COLO668 (cell line): Measurements from ENCODE around the gene ARHGAP44.
"Not testable (repeated sequence)": the region's sequence is repeated elsewhere in the genome, so short reads cannot be mapped to it uniquely, and the experiment has no call there.

Source experiments
- DNase-seq: peaks from one replicate; lab custom pipeline; 2025; ENCODE audit not compliant: unreplicated experiment; lab: John Stamatoyannopoulos, UW

ARHGAP44 gene

DNA sequence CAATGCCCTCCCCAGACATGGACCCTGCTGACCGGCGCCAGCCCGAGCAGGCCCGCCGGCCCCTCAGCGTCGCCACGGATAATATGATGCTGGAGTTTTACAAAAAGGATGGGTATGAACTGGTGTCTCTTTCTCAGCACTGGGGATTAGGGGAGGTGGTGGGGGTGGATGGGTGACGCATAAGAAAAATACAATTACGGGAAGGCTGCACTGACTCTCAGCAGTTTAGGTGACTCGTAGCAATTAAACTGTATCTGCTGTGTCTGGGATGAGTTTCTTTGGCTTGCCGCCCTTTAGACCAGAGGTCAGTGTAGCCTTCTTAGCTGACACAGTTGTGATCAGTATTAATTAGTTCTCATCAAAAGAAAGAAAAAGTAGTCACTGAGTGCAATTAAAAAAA, 169.5 kb downstream of the ARHGAP44 start:
- no peak for DNase-seq

DNA sequence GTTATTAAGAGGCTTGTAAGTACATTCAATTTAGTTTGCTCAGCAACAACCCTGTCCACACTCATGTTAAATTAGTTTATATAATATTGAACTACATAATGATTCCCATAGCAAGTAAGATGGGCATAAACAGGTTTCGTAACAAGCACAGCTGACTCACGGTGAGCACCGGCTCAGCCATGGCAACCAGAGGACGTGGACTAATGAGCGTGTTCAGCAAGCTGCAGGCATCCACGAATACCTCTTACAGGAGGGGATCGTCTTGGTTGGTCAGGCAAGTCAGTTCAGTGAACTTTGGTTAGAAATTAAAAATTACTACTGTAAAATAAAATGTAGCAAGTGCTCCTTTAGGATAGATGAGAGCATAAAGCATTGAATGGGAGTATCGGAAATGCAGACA, 170.1 kb downstream of the ARHGAP44 start:
- DNase-seq, result no peak

- no peak for DNase-seq
Observed at GRCh38 chr17:12961655-12962054, 172.4 kb downstream of the ARHGAP44 start.

DNA sequence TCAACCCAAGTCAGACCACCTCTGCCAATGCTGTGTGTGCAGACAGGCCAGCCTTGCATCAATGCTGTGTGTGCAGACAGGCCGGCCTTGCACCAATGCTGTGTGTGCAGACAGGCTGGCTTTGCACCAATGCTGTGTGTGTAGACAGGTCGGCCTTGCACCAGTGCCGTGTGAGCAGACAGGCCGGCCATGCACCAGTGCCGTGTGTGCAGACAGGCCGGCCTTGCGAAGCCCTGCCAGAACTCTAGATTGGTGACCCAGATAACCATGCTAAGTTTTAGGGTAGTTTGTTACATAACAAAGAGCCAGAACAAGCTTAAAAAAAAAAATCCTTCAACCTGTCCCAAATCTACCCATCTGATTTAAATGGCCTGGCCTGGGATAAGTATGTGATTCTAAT, 174.2 kb downstream of the ARHGAP44 start:
- DNase-seq, result no peak

DNA sequence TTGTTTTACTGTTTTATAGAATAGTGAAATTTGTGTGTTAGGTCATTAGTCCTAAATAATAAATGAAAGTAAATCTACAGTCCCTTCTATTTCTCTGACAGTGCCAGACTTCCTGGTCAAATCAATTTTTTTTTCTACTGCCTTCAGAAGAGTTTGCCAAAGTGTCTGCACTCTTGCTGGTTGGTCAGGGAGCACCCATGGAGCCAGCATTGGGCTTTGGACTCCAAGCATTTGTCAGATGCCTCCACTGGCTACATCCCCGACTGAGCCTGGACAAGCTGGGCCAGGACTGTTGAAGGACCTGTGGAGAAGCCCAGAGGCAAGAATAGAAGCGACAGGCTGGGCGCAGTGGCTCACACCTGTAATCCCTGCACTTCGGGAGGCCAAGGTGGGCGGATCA, 174.9 kb downstream of the ARHGAP44 start:
- DNase-seq, result no peak

DNA sequence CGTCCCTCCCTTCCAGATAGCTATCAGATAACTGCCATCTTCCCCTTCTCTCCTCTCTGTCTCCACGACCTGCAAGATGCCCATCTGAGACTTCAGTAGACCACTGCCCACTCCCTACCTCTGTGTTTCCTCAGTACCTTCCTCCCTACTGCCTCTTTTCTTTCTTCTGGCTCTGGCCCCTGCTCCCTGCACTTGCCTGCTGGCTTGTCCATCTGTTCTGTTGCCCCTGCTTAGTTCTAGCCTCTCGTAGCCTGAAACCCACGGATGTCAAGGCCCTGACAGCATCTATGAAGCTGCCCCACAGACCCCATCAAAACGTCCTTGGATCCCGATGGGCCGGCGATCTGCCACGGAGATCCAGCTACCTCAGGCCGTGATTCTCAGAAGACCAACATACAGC, 175.5 kb downstream of the ARHGAP44 start:
- DNase-seq, result no peak

DNA sequence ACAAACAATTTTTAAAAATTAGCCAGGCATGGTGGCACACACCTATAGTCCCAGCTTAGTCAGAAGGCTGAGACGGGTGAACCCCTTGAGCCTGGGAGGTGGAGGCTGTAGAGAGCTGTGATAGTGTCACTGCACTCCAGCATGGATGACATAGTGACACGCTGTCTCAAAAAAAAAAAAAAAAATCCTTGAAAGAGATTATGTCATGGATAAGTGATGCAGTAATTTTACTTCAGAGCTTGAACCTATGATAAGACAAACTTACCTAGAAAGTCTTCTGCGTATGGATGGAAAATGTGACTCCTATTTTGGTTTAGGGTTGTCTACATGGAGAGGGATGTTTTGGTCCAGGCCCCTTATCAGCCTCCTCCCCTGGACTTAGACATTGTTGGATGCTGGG, 176.7 kb downstream of the ARHGAP44 start:
- DNase-seq, result no peak

DNA sequence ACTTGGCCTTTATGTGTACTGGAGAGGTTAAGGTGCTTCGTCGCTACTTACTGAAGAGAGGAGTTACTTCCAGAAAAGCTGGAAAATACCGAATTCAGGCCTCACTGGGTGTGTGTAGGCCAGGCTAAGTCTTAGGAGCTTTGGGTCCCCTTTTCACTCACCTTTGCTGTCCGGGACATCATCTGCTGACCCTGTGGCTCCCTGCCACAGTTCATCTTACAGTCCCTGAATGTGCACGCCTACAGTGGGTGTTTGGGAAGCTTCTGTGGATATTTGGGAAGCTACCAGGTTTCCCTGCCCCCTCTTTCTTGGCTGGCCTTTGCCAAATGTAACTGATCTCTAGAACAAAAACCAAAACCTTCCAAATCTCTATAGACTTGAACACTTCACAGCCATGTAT, 177.1 kb downstream of the ARHGAP44 start:
- DNase-seq, result no peak

- no peak for DNase-seq
Observed at GRCh38 chr17:12967962-12968361, 178.7 kb downstream of the ARHGAP44 start.

DNA sequence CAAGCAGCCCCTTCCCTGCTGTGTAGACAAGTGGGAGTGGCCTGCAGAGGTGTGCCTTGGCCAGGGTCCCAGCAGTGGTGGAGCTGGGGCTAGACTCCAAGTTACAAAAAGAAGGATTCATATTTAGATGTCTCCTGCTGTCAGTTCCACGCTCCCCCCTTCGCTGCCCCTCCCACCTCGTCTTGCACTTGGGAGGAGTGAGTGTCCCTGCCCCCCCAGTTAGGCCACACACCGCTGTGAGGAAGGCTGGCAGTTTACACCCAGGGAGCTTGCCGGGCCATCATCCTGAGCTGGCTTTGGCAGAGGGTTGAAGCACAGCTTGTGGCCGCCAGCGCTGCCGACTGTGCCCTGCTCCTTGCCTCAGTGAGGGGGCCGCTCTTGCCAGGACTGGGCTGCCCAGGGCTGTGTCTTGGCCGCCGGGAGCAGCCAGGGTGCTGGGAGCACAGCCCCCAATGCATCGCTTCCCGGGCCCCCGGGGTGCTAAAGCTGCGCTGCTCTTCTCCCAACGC, 184.3 kb downstream of the ARHGAP44 start:
- no peak for DNase-seq

DNA sequence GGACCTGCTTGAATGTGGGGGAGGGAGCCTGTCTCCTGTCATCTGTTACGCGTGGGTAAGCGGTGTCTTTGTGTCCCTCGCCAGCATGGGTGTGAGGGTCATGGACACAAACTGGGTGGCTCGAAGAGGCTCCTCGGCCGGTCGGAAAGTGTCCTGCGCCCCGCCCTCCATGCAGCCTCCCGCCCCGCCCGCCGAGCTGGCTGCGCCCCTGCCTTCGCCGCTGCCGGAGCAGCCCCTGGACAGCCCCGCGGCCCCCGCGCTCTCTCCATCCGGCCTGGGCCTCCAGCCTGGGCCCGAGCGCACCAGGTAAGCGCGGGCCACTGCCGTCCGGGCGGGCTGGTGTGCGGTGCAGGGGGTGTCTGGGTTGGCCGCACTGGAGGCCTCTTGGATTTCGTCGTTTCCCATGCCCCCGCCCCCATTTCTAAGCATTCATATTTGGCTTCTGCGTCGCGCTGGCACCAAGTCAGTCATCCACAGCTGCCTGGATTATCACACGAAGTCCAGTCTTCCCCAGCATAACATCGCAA, 184.8 kb downstream of the ARHGAP44 start:
- DNase-seq, result no peak

DNA sequence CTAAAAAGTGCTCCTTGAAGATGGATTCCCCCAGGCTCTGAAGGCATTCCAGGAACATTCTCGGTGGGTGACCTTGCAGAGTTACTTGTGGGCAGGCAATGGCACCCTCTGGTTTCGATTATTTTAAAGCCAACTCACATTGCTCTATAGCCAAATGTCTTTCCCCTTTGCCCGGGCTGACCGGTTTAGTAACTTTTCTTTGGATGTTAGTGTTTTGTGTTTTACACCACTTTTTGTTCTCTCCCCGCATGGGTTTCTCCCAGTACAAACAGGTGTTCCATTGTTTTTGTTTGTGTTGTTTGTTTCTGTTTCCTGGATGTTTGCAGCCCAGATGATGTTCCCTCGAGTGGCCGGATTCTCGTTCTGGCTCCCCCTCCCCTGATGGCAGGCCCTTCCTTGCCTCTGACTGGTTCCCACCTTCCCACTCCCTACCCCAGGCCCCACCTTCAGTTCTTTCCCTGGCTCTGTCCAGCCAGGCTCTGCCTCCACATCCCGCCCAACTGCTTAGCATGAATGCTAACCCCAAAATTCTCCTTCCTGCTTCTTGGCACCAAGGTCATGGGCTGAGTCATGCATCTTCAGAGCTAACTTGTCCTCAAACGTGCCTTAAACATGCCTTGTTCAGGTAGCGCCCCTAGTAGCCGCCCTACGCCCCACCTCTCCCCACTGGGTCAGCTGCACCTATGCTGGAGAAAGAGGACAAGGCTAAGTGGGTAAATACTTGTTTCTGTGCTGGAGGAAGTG, 187.9 kb downstream of the ARHGAP44 start:
- DNase-seq, result no peak

GRCh38 chr17:12978787-12979186, 189.5 kb downstream of the ARHGAP44 start:
- not testable (repeated sequence) for DNase-seq

DNA sequence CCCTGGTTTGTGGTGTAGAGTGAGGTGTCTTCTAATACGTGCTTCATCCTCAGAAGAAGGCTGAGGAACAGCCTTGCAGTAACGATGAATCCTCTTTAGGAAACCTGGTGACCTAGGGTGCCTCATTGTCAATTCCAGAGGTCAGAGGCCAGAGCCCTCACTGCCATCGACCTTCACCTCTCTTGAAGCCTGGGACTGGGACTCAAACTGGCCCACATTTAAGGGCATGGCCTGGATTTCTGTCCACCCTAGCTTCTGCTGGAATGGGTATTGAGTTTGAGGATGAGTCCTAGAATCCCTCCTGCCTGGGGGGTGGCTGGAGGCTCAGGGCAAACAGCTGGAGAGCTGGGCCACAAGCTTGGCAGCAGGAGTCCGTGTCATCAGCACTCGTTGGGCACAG, 189.9 kb downstream of the ARHGAP44 start:
- no peak for DNase-seq

DNA sequence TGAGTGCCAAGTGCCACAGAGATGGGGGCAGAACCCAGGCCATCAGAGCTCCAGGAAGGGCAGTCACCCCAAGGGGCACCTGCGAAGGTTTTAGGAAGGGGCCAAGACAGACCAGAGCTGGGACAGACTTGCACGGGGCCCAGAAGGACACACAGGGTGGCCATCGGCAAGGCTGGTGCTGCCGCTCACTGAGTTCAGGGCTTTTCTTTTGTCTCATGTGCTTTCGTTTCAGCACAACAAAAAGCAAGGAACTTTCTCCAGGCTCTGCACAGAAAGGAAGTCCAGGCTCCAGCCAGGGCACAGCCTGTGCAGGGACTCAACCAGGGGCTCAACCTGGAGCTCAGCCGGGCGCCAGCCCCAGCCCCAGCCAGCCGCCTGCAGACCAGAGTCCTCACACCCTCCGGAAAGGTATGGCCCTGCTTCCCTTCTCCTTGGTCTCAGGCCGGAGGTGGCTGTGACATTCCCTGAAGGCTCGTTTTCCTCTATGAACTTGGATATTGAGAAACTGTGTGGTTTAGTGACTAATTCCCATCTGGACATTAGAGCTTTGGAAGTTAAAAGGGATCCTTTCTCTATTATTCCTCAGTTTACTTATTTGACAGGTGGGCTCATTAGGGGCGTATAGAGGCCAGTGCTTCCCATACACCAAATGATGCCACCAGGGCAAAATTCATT, 190.7 kb downstream of the ARHGAP44 start:
- DNase-seq, result no peak

- DNase-seq, result no peak
Observed at GRCh38 chr17:12982224-12982623, 192.9 kb downstream of the ARHGAP44 start.

DNA sequence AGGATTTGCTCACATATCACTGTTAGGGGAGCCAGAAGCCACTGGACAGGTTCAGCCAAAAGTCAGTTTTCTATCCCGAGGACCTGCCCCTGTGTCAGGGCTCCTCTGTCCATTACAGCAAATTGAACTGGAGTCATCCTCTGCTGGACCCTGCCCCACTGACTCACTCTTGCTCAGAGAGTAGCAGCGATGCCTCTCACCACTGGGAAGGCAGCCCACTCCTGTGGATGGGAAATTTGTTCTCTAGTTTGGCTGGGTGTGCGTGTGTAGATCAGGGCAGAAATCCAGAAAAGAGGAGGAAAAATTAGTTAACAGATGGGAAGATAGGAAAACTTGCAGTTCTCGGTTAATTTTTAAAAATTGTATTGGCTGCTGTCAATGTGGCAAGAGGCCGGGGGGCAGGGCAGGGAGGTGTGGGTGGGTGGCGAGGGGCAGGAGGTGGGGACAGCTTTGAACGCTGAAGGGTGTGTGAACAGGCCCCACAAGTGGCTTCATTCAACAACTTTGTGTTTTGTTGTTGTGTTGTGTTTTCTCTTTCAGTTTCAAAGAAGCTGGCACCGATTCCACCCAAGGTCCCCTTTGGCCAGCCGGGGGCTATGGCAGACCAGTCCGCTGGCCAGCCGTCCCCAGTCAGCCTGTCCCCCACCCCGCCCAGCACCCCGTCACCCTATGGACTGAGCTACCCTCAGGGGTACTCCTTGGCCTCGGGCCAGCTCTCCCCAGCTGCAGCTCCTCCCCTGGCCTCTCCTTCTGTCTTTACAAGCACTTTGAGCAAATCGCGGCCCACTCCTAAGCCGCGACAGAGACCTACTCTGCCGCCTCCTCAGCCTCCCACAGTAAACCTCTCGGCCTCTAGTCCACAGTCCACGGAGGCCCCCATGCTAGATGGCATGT, 194.9 kb downstream of the ARHGAP44 start:
- no peak for DNase-seq

GRCh38 chr17:12985431-12986293, 196.4 kb downstream of the ARHGAP44 start:
- no peak for DNase-seq

DNA sequence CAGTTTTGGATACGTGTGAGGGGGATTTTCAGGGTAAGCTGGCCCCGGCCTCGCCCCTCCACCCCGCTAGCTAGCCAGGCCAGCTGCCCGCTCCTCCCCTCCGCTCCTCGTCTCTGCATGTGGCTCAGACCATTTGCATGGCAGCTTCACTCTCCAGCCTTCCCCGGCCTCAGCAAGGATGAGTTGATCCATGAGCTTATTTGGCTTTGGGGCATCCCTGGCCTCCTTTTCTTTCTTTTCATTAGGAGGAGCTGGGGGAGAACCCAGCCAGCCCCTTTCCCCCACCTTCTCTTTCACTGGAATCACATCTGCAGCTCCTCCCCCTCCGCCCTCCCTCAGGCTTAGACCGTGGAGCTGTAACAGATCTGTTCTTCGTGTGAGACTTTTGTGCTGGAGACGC, 197.8 kb downstream of the ARHGAP44 start:
- DNase-seq, result no peak

DNA sequence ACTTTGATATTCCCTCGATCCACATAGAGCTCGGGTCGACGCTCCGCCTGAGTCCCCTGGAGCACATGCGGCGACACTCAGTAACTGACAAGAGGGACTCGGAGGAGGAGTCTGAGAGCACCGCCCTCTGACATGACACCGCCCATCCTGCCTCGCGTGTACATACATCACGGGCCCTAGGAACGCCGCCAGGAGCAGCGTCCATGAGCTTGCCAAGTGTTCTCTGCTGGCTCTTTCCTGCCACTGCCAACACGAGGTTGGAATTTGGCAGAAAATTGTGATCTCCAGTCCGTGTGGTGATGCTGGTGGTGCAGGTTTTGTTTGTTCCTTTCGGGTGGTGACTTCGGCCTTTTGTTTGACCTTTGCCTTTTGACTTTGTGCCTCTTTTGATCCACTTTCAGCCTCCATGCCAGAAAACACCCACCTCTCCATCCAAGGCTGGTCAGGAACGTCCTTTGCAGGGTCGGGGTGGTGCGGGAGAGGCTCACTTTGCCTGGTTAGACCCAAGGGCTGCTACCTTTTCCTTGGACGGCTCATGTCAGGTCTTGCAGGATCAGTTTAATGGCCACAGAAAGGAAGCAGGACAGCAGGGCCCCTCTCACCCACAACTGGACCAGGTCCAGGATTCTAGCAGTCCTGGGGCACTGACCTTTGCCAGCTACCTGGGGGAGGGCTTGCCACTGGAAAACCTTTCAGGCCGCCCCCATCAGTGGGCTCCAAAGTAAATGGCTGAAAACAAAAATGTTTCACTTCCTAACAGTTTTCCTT, 200.9 kb downstream of the ARHGAP44 start:
- DNase-seq, result no peak
